NCI-H1694 (cell line): Measurements from ENCODE around the gene PANK4.

ENCODE experiments used
- DNase-seq: peaks from one replicate; lab custom pipeline; 2025; lab: John Stamatoyannopoulos, UW

PANK4 gene

DNA sequence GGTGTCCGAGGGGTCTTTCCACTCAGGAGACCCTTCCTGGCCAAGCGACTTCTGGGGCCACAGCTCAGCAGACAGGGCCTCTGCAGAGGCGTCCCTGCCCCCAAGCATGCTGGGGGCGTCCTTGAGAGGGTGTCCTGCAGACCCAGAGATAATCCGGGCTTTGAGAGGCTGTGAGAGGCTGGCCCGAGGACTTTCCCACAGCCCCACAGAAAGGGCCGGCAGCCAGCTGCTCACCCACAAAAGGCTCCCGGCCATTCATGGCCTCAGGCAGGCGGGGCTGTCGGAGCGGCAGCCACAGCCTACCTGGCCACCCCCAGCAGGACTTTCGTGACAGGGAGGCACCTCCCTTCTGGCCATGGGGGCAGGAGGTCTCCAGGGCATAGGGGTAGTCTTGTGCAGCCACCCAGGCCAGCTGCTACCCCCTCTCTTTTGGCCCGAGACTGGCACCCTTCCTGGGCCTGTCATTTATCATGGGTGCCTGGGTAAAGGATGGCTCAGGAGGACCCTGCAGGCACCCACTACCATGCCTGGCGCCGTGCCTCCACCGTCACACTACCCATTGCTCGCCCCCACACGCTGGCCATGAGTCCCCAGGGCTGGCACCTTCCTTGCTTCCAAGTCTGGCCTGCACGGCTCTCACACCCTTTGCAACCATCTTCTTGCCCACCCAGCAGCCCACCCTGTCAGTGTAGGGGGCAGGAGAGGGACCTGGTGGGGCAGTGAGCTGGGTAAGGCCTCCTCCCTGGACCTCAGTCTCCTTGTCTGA, 18.7 kb upstream of the PANK4 start:
- no peak for DNase-seq

DNA sequence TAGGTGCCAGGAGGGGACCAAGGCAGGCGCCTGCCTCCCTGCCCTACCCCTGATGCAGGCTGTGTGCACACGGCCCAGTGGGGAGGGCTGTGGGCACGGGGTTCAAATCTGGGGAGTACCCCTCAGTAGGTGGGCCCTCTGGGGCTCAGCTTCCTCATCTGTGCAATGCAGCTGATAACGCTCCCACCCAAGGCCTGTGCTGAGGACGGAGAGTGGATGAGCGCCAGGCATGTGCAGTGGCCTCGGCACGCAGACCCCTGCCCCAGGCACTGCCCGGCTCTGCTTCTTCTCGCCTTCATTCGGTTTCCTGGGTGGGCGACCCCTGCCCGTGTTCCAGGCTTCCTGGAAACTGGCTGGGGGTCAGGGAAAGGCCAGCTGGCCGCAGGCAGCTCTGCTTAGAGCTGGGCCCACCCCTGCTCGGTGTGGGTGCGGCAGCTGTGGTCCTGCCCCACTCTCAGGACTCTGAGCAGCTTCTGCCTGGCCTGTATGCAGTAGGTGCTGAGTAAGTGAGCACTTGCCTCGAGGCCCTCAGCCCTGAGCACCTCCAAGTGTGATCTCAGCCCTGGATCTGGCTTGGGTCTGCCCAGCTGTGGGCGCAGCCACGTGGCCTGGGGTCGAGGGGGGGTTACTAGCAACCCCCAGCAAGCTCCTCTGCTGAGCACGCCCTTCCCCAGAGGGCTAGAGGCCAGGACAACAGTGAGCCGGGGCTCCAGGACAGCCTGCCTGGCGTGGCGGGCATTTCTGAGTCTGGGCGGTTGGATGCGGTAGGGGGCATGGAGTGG, 17.9 kb upstream of the PANK4 start:
- no peak for DNase-seq

DNA sequence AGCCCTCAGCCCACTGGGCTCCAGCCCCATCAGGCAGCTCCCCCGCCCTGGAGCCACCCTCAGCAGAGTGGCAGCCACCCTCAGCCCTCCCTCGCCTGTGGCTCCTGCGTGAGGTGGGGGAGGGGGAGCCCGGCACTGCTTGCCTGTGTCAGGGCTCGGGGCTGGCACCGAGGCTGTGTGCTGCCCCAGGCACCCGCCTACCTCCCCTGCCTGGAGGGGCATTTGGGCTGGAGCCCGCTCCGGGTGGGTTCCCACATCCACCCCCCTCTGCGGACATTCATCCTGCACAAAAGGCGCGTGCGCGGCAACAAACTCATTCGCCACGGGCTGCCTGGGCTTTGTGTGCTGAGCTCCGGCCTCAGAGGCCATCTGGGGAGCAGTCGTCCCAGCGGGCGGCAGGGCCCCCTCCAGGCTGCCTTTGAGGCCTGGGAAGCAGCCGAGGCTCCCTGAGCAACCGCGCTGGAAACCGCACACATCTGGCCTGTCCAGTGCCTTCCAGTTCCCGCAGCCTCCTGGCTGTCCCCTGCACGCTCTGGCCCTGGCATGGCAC, 17.2 kb upstream of the PANK4 start:
- DNase-seq: peak; percentile 39

DNA sequence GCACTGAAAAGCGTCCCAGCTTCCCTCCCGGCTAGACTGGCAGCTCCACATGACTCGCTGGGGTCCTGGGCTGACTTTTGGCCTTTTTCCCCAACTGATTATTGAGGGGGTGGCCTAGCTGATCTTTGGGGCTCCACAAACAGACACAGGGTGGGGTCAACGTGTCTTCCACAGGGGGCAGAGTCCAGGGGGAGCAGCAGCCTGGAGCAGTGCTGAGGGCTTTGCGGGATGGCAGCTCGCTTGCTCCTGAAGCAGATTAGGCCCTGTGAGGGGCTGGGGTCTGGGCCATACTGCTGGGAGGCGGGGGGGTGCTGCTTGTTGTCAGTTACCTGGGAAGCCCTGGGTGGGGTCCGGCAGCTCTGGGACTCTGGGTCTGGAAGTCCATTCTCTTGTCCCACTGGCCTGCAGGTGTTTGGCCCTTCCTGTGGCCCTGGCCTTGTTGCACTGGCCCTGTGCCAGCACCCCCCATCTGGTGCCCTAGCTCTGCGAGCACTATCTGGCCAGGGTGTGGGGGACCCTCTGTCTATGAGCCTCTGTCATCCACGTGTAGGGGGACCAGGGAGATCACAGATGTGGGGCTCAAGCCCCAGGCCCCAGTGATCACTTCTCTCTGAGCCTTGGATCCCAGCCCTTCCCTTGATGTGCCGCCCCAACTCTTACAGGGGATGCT, 16.0 kb upstream of the PANK4 start:
- no peak for DNase-seq

DNA sequence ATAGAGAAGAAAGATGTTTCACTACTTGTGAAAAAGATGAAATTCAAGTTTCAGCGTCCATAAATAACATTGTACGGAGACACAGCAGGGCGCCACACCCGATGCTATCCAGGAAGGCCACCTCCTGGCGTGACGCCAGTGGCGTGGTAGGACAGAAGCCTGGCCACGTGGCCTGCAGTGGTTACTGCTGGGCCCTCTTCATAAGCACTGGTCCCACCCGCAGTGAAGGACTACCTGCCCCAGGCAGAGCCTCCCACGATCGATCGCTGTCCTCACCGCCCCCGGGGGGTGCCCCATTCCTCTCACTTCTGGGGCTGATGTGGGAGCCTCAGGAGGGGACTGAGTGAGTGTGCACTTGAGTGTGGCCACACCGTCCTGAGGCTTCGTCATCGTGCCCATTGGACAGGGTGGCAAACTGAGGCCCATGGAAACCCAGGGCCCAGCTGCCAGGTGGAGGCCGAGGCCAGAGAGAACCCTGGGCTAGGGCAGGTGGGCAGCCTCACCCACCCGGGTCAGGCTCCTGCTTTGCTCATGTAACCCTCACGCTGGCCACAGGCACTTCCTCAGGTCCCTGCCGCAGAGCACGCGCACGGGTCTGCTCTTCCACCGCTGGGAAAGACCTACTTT, 15.3 kb upstream of the PANK4 start:
- DNase-seq: no peak

DNA sequence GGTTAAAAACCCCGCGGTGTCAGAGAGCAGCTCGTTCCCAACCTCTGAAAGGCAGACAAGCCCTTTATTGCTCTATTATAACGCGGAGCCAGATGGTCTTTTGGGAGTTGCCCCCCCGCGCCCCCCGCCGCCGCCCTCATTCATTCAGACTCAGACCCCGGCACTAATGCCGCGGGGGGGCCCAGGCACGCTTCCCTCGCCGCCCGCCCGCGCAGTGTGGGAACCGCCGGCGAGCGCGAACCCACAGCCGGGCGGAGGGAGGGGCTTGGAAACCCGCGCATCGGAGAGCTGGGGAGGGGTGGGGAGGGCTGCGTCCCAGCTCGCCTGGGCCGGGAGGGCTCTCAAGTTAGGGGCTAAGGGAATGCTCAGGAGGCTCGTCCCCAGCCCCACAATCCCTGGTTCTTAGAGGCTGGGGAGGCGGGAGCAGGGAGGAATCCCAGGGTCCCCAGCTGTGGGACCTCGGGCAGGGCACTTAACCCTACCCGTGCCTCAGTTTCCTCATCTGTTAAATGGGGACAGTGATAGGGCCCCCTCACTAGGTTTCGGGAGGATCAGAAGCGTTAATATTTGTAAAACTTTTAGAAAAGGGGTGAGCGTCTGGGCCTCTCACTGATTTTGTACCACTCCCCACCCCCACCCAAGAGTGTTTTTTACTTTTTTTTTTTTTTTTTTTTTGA, 14.6 kb upstream of the PANK4 start:
- peak; percentile 20 for DNase-seq

DNA sequence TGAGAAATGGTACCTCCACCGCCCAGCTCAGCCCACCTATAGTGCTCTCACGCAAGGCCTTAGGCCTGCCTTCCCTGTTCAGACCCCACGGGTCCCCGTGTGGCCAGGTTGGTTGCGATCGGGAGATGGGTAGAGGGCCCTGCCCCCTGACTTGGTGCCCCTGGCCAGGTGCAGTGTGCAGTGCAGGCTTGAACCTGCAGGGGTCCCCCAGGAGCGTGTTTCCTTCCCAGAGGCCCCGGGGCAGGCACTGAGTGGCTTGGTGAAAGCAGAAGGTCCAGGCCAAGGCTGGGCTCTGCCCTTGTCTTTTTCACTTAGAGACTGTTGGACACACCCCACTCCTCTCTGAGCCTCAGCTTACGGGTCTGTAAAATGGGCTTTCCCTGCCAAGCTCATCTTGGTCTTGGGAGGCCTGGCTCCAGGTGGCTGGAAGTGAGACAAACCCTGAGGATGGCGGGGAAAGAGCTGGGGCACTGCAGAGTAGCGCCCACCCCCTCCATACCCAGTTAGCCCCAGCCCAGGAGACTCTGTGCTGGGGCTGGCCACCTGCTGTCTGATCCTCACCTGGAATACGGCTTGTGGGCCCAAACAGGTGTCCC, 13.0 kb upstream of the PANK4 start:
- no peak for DNase-seq

DNA sequence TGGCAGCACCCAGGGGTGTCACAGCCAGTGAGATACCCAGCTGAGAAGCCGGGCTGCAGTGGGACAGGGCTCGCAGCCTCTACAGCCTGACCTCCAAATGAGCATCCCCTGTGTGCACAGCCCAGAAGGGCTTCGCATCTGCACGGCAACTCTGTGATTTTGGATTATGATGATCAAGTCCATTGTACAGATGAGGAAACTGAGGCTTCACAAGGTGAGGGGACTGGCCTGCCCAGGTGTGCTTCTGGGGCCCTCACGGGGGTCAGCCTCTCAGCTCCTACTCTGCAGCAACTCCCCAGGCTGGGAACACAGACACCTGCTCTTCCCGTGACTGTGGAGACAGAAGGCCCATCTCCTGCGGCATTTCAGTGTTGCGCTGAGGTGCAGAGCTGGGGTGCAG, 12.5 kb upstream of the PANK4 start:
- DNase-seq: no peak

DNA sequence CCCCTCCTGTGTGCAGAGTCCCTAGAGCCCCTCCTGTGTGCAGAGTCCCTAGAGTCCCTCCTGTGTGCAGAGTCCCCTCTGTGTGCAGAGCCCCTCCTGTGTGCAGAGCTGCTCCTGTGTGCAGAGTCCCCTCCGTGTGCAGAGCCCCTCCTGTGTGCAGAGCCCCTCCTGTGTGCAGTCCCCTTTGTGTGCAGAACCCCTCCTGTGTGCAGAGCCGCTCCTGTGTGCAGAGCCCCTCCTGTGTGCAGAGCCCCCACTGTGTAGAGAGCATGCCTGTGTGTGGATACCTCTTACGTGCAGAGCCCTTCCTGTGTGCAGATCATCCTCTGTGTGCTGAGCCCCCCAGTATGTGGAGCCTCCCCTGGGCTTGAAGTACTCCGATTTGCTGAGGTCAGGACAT, 12.0 kb upstream of the PANK4 start:
- no peak for DNase-seq

DNA sequence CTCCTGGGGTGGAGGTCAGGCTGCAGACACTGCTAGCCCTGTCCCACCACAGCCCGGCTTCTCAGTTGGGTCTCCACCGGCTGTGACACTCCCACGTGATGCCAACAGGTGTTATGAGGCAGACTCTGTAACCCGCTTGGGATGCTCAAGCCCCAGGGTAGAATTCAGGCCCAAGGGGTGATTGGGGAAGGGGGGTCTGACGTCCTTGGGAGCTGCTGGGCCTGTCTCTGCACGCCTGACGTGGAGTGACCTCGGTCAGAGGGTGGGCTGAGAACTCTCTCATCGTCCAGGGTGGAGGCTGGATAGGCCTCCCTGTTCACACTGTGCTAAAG, 11.4 kb upstream of the PANK4 start:
- DNase-seq: no peak

DNA sequence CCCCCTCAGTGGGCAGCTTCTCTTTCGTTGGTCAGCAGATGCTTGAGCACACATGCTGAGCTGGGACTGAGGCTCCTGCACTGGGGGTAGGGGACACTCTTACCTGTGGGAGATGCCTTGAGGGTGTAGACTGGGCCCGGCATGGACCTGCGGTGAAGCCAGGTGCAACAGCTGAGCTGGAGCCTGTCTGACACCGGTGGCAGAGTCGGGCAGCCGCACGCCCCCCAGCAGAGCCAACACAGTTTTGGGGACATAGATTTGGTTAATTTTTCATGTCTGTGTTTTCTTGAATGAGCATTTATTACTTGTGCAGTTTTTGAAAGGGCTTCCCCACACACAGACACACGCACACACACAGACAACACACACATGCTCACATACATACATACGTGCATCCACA, 9.6 kb upstream of the PANK4 start:
- DNase-seq: no peak

DNA sequence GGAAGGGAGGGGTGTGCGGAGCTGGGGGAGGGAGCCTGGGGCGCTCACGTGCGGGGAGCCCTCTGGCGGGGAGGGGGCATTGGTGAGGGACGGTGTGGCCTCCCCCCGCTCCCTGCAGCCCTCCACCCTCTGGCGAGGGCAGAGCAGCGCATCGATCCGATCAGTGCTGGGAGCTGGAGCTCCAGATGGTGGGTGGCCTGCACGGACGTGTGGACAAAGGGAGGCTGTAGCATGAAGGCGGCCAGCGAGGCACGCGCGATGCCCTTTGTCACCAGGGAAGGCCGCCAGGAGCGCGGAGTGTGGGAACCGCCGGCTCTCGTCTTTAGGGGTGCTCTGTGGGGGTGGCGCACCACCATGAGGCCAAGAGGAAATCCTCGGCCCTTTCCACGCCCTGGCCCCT, 9.1 kb upstream of the PANK4 start:
- DNase-seq: no peak

DNA sequence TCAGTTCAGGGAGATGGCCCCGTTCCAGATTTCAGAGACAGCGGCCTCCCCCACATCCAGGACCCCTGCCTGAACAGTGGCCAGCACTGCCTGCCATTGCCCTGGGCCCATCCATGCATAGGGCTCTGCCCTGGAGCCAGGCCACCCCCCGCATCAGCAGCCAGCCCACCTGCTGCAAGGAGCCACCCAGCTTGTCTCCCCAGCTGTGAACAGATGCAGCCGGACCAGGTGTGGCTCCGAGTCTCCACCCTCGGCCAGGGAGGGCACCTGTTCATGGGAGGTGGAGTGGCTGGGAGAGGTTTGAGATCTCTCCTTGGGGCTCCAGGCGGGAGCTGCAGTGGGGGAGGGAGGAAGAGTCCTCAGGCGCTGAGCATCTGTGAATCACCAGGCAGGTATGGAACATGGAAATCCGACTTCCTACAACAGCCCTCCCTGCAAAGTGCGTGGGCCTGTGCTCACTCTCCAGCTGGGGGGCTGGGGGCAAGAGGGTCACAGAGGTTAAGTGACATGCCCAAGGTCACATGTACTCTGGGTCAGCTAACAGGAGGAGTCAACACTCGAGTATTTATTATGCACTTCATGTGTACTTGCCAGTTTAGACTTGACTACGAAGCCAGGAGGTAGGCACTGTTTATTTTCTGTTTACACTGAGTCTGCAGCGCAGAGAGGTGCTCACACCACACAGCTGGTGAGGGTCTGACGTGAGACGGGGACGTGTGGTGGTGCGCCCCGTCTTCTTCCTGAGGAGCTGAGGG, 8.5 kb upstream of the PANK4 start:
- DNase-seq: no peak

DNA sequence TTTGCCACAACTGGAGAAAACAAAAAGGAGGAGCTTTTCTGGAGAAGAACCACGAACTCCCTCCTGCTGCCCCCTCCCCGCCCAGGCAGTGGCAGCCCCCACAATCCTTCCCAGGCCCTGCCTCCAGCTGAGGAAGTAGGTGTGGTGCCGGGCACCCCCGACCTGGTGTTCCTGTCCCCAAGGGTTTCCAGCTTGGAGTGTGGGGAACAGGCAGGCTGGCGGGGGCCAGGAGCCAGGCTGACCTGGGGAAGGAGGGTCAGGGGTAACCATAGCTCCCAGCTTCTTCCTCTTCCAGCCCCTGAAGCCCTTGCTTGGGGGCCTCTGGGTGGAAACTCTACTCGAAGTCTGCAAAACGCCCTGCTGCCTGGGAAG, 7.9 kb upstream of the PANK4 start:
- DNase-seq: no peak

DNA sequence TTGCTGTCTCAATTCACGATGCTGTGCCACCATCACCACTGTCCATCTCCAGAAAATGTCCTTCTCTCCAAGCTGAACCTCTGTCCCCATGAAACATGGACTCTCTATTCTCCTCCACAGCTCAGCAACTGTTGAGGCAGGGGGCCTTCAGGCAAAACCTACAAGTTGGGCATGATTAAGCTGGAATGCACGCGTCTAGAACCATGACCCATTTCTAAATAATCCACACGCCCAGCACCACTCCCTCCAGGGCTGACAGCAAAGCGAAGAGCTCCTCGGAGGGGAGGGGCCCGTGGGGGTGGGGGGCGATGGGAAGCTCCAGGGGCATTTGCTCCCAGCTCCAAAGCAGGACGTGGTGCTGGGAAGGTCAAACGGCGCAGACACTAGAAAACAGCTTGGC, 7.0 kb upstream of the PANK4 start:
- DNase-seq: no peak

DNA sequence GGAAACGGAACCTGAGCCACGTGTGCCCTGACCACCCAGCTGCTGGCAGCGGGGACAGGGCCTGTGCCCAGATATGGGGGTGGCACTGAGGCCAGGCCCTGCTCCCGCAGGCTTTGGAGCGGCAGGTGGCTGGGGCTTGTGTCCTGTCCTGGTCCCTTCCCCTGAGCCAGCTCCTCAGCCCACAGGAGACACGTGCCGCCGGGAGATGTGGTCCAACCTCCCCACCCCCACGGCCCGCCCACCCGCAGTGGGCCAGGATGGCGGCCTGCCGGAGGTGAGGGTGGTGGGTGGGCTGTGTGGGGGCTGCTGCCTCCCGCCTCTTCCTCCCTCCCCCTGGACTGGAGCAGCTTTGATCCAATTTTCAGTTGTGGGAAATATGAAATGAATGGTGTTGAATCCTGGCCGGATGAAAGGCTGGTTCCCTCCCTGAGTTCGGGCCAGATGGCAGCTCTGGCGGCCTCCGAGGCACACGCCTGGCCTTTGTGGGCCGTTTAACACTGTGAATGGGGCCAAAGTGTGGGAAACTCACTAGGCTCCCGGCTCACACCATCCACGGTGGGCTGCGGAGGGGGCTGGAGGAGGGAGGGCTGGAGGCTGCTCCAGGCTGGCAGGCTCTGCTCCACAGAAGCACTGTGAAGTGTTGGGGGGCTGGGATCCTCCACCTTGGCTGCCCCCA, 6.2 kb upstream of the PANK4 start:
- DNase-seq: no peak

DNA sequence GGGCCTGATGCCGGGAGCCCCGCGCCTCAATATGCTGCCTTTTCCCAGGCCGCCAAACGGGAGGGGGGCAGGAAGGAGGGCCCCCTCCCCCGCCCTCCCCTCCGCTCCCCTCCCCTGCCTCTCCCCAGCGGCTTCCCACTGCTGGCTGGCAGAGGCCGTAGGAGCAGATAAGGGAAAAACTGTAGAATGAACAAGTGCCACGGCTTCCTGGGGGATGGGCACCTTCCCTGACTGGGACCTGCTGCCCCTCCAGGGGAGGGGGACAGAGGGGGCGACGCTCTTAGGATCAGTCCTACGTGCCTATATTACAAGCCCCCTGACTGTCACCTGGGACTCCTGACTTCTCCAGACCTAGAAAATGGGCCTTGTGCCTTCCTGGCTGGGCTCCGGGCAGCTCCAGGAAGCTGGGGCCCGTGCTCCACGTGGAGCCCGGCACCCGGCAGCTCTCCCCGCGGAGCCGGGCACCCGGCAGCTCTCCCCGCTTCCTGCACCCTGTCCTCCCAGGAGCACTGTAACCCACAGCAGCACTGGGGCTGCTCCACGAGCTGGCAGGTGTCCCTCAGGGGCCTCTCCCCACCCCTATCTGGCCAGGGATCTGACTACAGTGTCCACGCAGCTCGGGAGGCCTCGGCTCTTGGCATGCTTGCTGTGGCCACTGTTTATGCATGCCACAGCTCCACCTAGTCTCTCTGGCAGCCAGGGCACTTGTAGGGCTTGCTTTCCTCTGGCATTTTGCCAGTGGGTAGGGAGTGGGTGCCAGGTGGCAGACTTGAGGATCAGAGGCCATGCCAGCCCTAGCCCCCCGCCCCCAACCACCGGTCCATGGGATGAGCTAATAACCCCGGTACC, 4.3 kb upstream of the PANK4 start:
- peak; percentile 35 for DNase-seq

DNA sequence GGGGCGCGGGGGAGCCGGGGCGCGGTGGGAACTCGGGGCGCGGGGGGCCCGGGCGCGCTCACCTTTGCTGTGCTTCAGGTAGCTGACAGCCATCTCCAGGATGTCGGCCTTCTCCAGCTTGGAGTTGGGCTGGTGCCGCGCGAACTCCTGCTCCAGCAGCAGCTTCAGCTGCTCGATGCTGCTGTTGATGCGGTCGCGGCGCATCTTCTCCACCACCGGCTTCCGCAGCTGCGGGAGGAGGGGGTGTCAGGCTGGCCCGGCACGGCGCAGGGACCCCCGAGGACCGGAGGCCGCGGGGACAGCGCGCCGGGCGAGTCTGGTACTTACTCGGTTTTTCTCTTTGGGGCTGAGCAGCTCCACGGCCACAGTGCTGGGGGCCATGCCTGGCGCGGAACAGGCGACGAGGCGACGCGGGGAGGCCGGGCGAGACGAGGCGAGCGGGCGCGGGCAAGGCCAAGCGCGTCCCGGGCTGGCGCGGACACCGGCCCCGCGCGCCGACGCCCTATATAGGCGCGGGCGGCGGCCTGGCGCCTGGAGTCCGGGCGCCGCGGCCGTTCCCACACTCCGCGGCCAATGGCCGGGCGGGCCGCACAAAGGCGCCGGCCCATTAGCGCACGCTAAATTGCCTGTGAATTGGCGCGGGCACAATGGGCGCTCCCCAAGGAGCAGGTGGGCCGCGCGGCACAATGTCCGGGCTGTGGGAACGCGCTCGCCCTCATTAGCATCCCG, 3.6 kb upstream of the PANK4 start, which contains the start of gene HES5:
HES5 (minus strand) TSS at position 480 of the 729 bp plus-strand sequence; CDS start at position 381, 99 bp downstream.
- DNase-seq: no peak
